ENCODE measurements around the gene PTH2. TPM values are rescaled to one million over a fixed set of nuclear protein-coding genes. Genes with fewer than 3 reads are reported as not detected.
A peak's percentile ranks its signal among the peaks of the same experiment; 100 is the strongest.

PTH2 gene
- polyA plus RNA-seq, 1 donor (not counting 4 experiments of a cell fraction or from before 2014, with no cell fraction given), result not detected

GRCh38 chr19:49421878-49422202 lies 1.4 kb downstream of the PTH2 start:
- H3K27ac ChIP-seq (ENCODE audit: control insufficient read depth, insufficient read depth, low read length), result no peak overlapping the region
- H3K4me2 ChIP-seq (ENCODE audit: control insufficient read depth, extremely low read depth, insufficient read depth, low read depth, low read length), result no peak overlapping the region
- FAIRE-seq (no peak), DNase-seq (ENCODE audit: low read depth, low spot score) (no peak)
- H3K9ac ChIP-seq (ENCODE audit: control insufficient read depth, extremely low read depth, insufficient read depth, low read length), result no peak overlapping the region
- H4K20me1 ChIP-seq (ENCODE audit: control insufficient read depth, extremely low read depth, insufficient read depth, low read length), result no peaks in the 10 kb centered on the region
- H3K27me3 ChIP-seq (ENCODE audit: control insufficient read depth, extremely low read depth, insufficient read depth, low read length), result peaks cover 82% of the 10 kb centered on the region
- H3K4me3 ChIP-seq (ENCODE audit: control insufficient read depth in 2 of 3, extremely low read depth in 1 of 3, insufficient read depth in 2 of 3, low read depth in 1 of 3, low read length in 3 of 3), result no peak overlapping the region
- no peak overlapping the region for H2AFZ ChIP-seq (ENCODE audit: control insufficient read depth, low read length)
- H3K4me1 ChIP-seq (ENCODE audit: control insufficient read depth, extremely low read depth, insufficient read depth, low read length), result no peaks in the 10 kb centered on the region
- H3K9me3 ChIP-seq (ENCODE audit: control insufficient read depth, low read depth, low read length), result no peaks in the 10 kb centered on the region
- TF ChIP-seq EZH2 (IDR thresholded peaks at IDR 0.05; ENCODE audit: low read length) (no peak), CTCF (optimal IDR thresholded peaks at IDR 0.05 in 1 of 3, IDR thresholded peaks at IDR 0.05 in 1 of 3, conservative IDR thresholded peaks at IDR 0.05 in 1 of 3; ENCODE audit: extremely low read depth in 1 of 3, insufficient read depth in 2 of 3, low read length in 3 of 3) (no peak)
- no peaks in the 10 kb centered on the region for H3K36me3 ChIP-seq (ENCODE audit: control insufficient read depth in 2 of 2, extremely low read depth in 1 of 2, insufficient read depth in 2 of 2, low read length in 2 of 2)
- H3K9me1 ChIP-seq (ENCODE audit: control insufficient read depth, extremely low read depth, insufficient read depth, low read length), result no peaks in the 10 kb centered on the region
- dilution Hi-C loops (cut with MboI; ENCODE audit: extremely low pct_ligation_motif_present, low sequenced_read_pairs), result no loop called here
- no peaks in the 10 kb centered on the region for H3K79me2 ChIP-seq (ENCODE audit: control insufficient read depth, insufficient read depth, low read length)

GRCh38 chr19:49421039-49421877 lies 2.0 kb downstream of the PTH2 start:
- TF ChIP-seq CTCF (optimal IDR thresholded peaks at IDR 0.05 in 1 of 3, IDR thresholded peaks at IDR 0.05 in 1 of 3, conservative IDR thresholded peaks at IDR 0.05 in 1 of 3; ENCODE audit: extremely low read depth in 1 of 3, insufficient read depth in 2 of 3, low read length in 3 of 3) (no peak), EZH2 (IDR thresholded peaks at IDR 0.05; ENCODE audit: low read length) (no peak)
- H3K27me3 ChIP-seq (ENCODE audit: control insufficient read depth, extremely low read depth, insufficient read depth, low read length), result peaks cover 77% of the 10 kb centered on the region
- peak overlapping the region in 1 of 3 experiments; percentile 39 for H3K4me3 ChIP-seq (ENCODE audit: control insufficient read depth in 2 of 3, extremely low read depth in 1 of 3, insufficient read depth in 2 of 3, low read depth in 1 of 3, low read length in 3 of 3)
- H3K4me2 ChIP-seq (ENCODE audit: control insufficient read depth, extremely low read depth, insufficient read depth, low read depth, low read length), result peak overlapping the region; percentile 7
- H3K4me1 ChIP-seq (ENCODE audit: control insufficient read depth, extremely low read depth, insufficient read depth, low read length), result no peaks in the 10 kb centered on the region
- no peaks in the 10 kb centered on the region for H3K9me1 ChIP-seq (ENCODE audit: control insufficient read depth, extremely low read depth, insufficient read depth, low read length)
- H3K79me2 ChIP-seq (ENCODE audit: control insufficient read depth, insufficient read depth, low read length), result no peaks in the 10 kb centered on the region
- no peak overlapping the region for H3K27ac ChIP-seq (ENCODE audit: control insufficient read depth, insufficient read depth, low read length)
- H2AFZ ChIP-seq (ENCODE audit: control insufficient read depth, low read length), result no peak overlapping the region
- no peaks in the 10 kb centered on the region for H3K36me3 ChIP-seq (ENCODE audit: control insufficient read depth in 2 of 2, extremely low read depth in 1 of 2, insufficient read depth in 2 of 2, low read length in 2 of 2)
- H4K20me1 ChIP-seq (ENCODE audit: control insufficient read depth, extremely low read depth, insufficient read depth, low read length), result no peaks in the 10 kb centered on the region
- no peak for DNase-seq (ENCODE audit: low read depth, low spot score)
- FAIRE-seq, result no peak
- H3K9me3 ChIP-seq (ENCODE audit: control insufficient read depth, low read depth, low read length), result no peaks in the 10 kb centered on the region
- H3K9ac ChIP-seq (ENCODE audit: control insufficient read depth, extremely low read depth, insufficient read depth, low read length), result no peak overlapping the region
- dilution Hi-C loops (cut with MboI; ENCODE audit: extremely low pct_ligation_motif_present, low sequenced_read_pairs), result no loop called here

Measured in keratinocyte (primary cell).